Progenitor cell of endocrine pancreas (in vitro differentiated cells): ENCODE measurements around the gene MCM10. TPM values are rescaled to one million over a fixed set of nuclear protein-coding genes. Genes with fewer than 3 reads are reported as not detected.

Experiments
- DNase-seq: peaks from one replicate; pipeline ENCODE4 v3.0.0; 2021; ENCODE audit warnings: low spot score; ENCODE audit not compliant: unreplicated experiment
- H3K27ac Mint-ChIP-seq: 2 replicates; pipeline ENCODE4 v1.8.0; 2021; ENCODE audit warnings: mild to moderate bottlenecking, moderate library complexity, mixed read lengths
- H3K27me3 Mint-ChIP-seq: 2 replicates; pipeline ENCODE4 v1.8.0; 2021; ENCODE audit warnings: mixed read lengths
- H3K36me3 Mint-ChIP-seq: 2 replicates; pipeline ENCODE4 v1.8.0; 2022; ENCODE audit warnings: mixed read lengths; ENCODE audit not compliant: insufficient read depth
- H3K4me1 Mint-ChIP-seq: 2 replicates; pipeline ENCODE4 v1.8.0; 2021; ENCODE audit warnings: low read depth, mixed read lengths
- H3K4me3 Mint-ChIP-seq: 2 replicates; pipeline ENCODE4 v1.8.0; 2021; ENCODE audit warnings: low read depth, mild to moderate bottlenecking, moderate library complexity, mixed read lengths
- H3K9me3 Mint-ChIP-seq: 2 replicates; pipeline ENCODE4 v1.8.0; 2021; ENCODE audit warnings: low read depth, mixed read lengths
- CTCF ChIP-seq: fragments of 200-600 bp; sonication (generic); IDR thresholded peaks from one replicate; pipeline ENCODE4 v1.5.0; 2021; ENCODE audit warnings: antibody characterized with exemption, mild to moderate bottlenecking; ENCODE audit not compliant: unreplicated experiment
- total RNA-seq: library from RNA; stranded (reverse); gene quantifications from 2 replicates; pipeline ENCODE4 v1.2.1, GENCODE V29; 2021

MCM10 gene
- total RNA-seq, 1 donor from 2014 or later = 20.2 TPM

GRCh38 chr10:13182424-13182823, 21.1 kb downstream of the MCM10 start:
- no peak for DNase-seq
- Mint-ChIP-seq H3K4me3 (no peak overlapping the region), H3K27me3 (no peaks in the 10 kb centered on the region), H3K4me1 (no peaks in the 10 kb centered on the region), H3K36me3 (peaks cover 15% of the 10 kb centered on the region), H3K9me3 (peaks cover 3% of the 10 kb centered on the region), H3K27ac (no peak overlapping the region)
- TF ChIP-seq CTCF = no peak

GRCh38 chr10:13183625-13184024, 22.3 kb downstream of the MCM10 start:
- Mint-ChIP-seq H3K4me1 (no peaks in the 10 kb centered on the region), H3K9me3 (peaks cover 3% of the 10 kb centered on the region), H3K27ac (no peak overlapping the region), H3K27me3 (no peaks in the 10 kb centered on the region), H3K36me3 (peaks cover 13% of the 10 kb centered on the region), H3K4me3 (no peak overlapping the region)
- no peak for TF ChIP-seq CTCF
- no peak for DNase-seq

GRCh38 chr10:13184276-13184675, 22.9 kb downstream of the MCM10 start:
- Mint-ChIP-seq H3K27me3 (no peaks in the 10 kb centered on the region), H3K4me1 (no peaks in the 10 kb centered on the region), H3K4me3 (no peak overlapping the region), H3K9me3 (peaks cover 3% of the 10 kb centered on the region), H3K36me3 (peaks cover 13% of the 10 kb centered on the region), H3K27ac (no peak overlapping the region)
- DNase-seq = no peak
- TF ChIP-seq CTCF = no peak

- Mint-ChIP-seq H3K27ac (no peak overlapping the region), H3K36me3 (peaks cover 13% of the 10 kb centered on the region), H3K4me1 (no peaks in the 10 kb centered on the region), H3K9me3 (peaks cover 3% of the 10 kb centered on the region), H3K27me3 (no peaks in the 10 kb centered on the region), H3K4me3 (no peak overlapping the region)
- no peak for DNase-seq
- no peak for TF ChIP-seq CTCF
These were observed 23.6 kb downstream of the MCM10 start for GRCh38 chr10:13184730-13185514.

- TF ChIP-seq CTCF = no peak
- Mint-ChIP-seq H3K27ac (no peak overlapping the region), H3K4me1 (no peaks in the 10 kb centered on the region), H3K9me3 (peaks cover 3% of the 10 kb centered on the region), H3K27me3 (no peaks in the 10 kb centered on the region), H3K4me3 (no peak overlapping the region), H3K36me3 (peaks cover 13% of the 10 kb centered on the region)
- DNase-seq = no peak
These were observed 25.8 kb downstream of the MCM10 start for GRCh38 chr10:13187135-13187534.
